Endothelial cell of umbilical vein (primary cell): ENCODE results near the gene RGS2. TPM values are rescaled to one million over a fixed set of nuclear protein-coding genes. Genes with fewer than 3 reads are reported as not detected.

ENCODE experiments used
- BruUV-seq: library from RNA; stranded (reverse); fragments of 400-500 nt; replicated peaks from 2 replicates; lab custom pipeline; 2021; lab: Mats Ljungman, UMichigan
- CTCF ChIA-PET: fragments of 300-600, 350-600 bp; sonication (Branson Sonifier 250); formaldehyde crosslinking; loops from one replicate; lab custom pipeline; 2021; ENCODE audit warnings: antibody characterized with exemption, inconsistent platforms; lab: Charles Lee
- POLR2A ChIA-PET: fragments of 300-600, 350-600 bp; sonication (Branson Sonifier 250); formaldehyde crosslinking; loops from one replicate; lab custom pipeline; 2021; ENCODE audit warnings: antibody characterized with exemption, inconsistent platforms; lab: Charles Lee
- DNase-seq: peaks from one replicate; pipeline ENCODE4 v3.0.0-alpha.2; 2011; ENCODE audit warnings: low read depth, low spot score
- FAIRE-seq: peaks from 2 replicates; lab custom pipeline; 2011; peaks lifted over from hg19 to GRCh38; lab: Jason Lieb, UNC
- H2AFZ ChIP-seq: 2 replicates; pipeline ENCODE4 v1.6.0; 2012; ENCODE audit warnings: low read depth, low read length, control low read depth, inconsistent platforms
- H3K27ac ChIP-seq: 2 replicates; pipeline ENCODE4 v1.5.1; 2011; ENCODE audit warnings: low read depth, mild to moderate bottlenecking, control low read depth, low read length, moderate library complexity; ENCODE audit not compliant: insufficient read depth
- H3K27me3 ChIP-seq, 2 experiments: 2 replicates each; pipeline versions ENCODE4 v1.6.0 to v1.6.1; 2011; ENCODE audit warnings: low read length in 2 of 2, mixed read lengths in 1 of 2; ENCODE audit not compliant: control insufficient read depth in 2 of 2, insufficient read depth in 2 of 2
- H3K36me3 ChIP-seq, 2 experiments: 2 replicates in 1 of 2; 3 replicates in 1 of 2; pipeline ENCODE4 v1.5.1; 2011; ENCODE audit warnings: low read length in 2 of 2, mild to moderate bottlenecking in 1 of 2, moderate library complexity in 1 of 2; ENCODE audit not compliant: control insufficient read depth in 2 of 2, insufficient read depth in 2 of 2; ENCODE audit errors: extremely low read depth in 1 of 2
- H3K4me1 ChIP-seq: 3 replicates; pipeline ENCODE4 v1.5.1; 2011; ENCODE audit warnings: mild to moderate bottlenecking, low read length; ENCODE audit not compliant: control insufficient read depth, insufficient read depth; ENCODE audit errors: extremely low read depth
- H3K4me2 ChIP-seq: 2 replicates; pipeline ENCODE4 v1.6.1; 2011; ENCODE audit warnings: low read length, control low read depth, mixed read lengths; ENCODE audit not compliant: insufficient read depth
- H3K4me3 ChIP-seq, 3 experiments: fragments of 200-600 bp in 1 of 3; sonication (generic), shearing (Covaris generic) in 1 of 3; replicated peaks in 1 of 3; 2 replicates each; pipeline ENCODE4 v1.5.1; 2011 to 2016; ENCODE audit warnings: control low read depth in 3 of 3, low read length in 3 of 3, mild to moderate bottlenecking in 2 of 3, inconsistent platforms in 1 of 3, low read depth in 1 of 3, moderate library complexity in 1 of 3; ENCODE audit not compliant: insufficient read depth in 1 of 3
- H3K79me2 ChIP-seq: 2 replicates; pipeline ENCODE4 v1.6.0; 2012; ENCODE audit warnings: low read length, inconsistent platforms; ENCODE audit not compliant: control insufficient read depth, insufficient read depth
- H3K9ac ChIP-seq: replicated peaks from 2 replicates; pipeline ENCODE3; 2011; ENCODE audit warnings: low read length, control low read depth; ENCODE audit not compliant: insufficient read depth; ENCODE audit errors: extremely low read depth
- H3K9me1 ChIP-seq: replicated peaks from 3 replicates; pipeline ENCODE4 v1.6.0; 2011; ENCODE audit warnings: mild to moderate bottlenecking, low read length; ENCODE audit not compliant: control insufficient read depth, insufficient read depth; ENCODE audit errors: extremely low read depth
- H3K9me3 ChIP-seq: replicated peaks from 2 replicates; pipeline ENCODE4 v1.5.1; 2012; ENCODE audit warnings: low read length, inconsistent platforms; ENCODE audit not compliant: control insufficient read depth, insufficient read depth
- H4K20me1 ChIP-seq: replicated peaks from 2 replicates; pipeline ENCODE3; 2011; ENCODE audit warnings: mild to moderate bottlenecking, low read length; ENCODE audit not compliant: control insufficient read depth, insufficient read depth; ENCODE audit errors: extremely low read depth
- CTCF ChIP-seq, 2 donors: IDR thresholded peaks; 1 replicate in 1 of 2; 2 replicates in 1 of 2; pipeline ENCODE4 v1.5.1; 2011; ENCODE audit warnings: low read length in 2 of 2, mild to moderate bottlenecking in 2 of 2, moderate library complexity in 2 of 2, control low read depth in 1 of 2, inconsistent platforms in 1 of 2, low read depth in 1 of 2; ENCODE audit not compliant: insufficient read depth in 1 of 2; ENCODE audit errors: extremely low read depth in 1 of 2
- EZH2 ChIP-seq: IDR thresholded peaks from 2 replicates; pipeline ENCODE4 v1.6.1; 2012; ENCODE audit warnings: borderline replicate concordance, low read depth, mild to moderate bottlenecking, moderate library complexity, low read length, inconsistent platforms; ENCODE audit not compliant: severe bottlenecking
- FOS ChIP-seq: IDR thresholded peaks from 2 replicates; pipeline ENCODE4 v1.6.1; 2011; ENCODE audit warnings: mild to moderate bottlenecking, low read length, moderate library complexity, borderline replicate concordance; ENCODE audit not compliant: insufficient read depth
- GATA2 ChIP-seq: IDR thresholded peaks from 2 replicates; pipeline ENCODE4 v1.7.0; 2011; ENCODE audit warnings: low read depth, mild to moderate bottlenecking, moderate library complexity, mixed read lengths, low read length; ENCODE audit not compliant: insufficient read length, insufficient read depth
- JUN ChIP-seq: IDR thresholded peaks from 2 replicates; pipeline ENCODE4 v1.6.1; 2011; ENCODE audit warnings: borderline replicate concordance, low read depth; ENCODE audit not compliant: insufficient read length, insufficient read depth
- MAX ChIP-seq: IDR thresholded peaks from 2 replicates; pipeline ENCODE4 v1.6.1; 2011; ENCODE audit not compliant: insufficient read depth, insufficient read length
- MYC ChIP-seq: IDR thresholded peaks from one replicate; pipeline ENCODE4 v1.6.1; 2011; ENCODE audit warnings: mild to moderate bottlenecking, low read depth, low read length
- POLR2A ChIP-seq: IDR thresholded peaks from 2 replicates; pipeline ENCODE4 v1.6.1; 2012; ENCODE audit warnings: low read depth, mild to moderate bottlenecking, control low read depth, low read length
- POLR2AphosphoS5 ChIP-seq: IDR thresholded peaks from 2 replicates; pipeline ENCODE4 v1.6.1; 2012; ENCODE audit warnings: low read depth, mild to moderate bottlenecking, control low read depth, low read length, moderate library complexity; ENCODE audit not compliant: insufficient read depth
- dilution Hi-C: fragments of 300-500 bp; cut with MboI; formaldehyde crosslinking; loops from one replicate; pipeline ENCODE4 v1.15.0; 2019; ENCODE audit warnings: low sequenced_read_pairs; ENCODE audit not compliant: extremely low pct_ligation_motif_present
- intact Hi-C: fragments of 100-400 bp; cut with micrococcal nuclease; formaldehyde crosslinking; loops from one replicate; pipeline ENCODE4 v1.10.0; 2022
- polyA plus RNA-seq, 4 experiments: library from polyadenylated mRNA; depleted of rRNA in 3 of 4; stranded (reverse) in 3 of 4; unstranded in 1 of 4; fragments of >200 nt; gene quantifications; 2 replicates each; pipeline versions ENCODE4 v1.2.1 to v1.2.3, GENCODE V29; 2011 to 2012; ENCODE audit warnings: missing spikeins in 1 of 4
- total RNA-seq: library from RNA; stranded (reverse); gene quantifications from 2 replicates; pipeline ENCODE4 v1.2.3, GENCODE V29; 2021

Gene RGS2
- total and polyA plus RNA-seq, 2 donors (not counting 3 experiments of a cell fraction or from before 2014, with no cell fraction given): 6.1 to 9.1 TPM

GRCh38 chr1:192802406-192802805 lies 6.4 kb upstream of the RGS2 start:
- H3K9me1 ChIP-seq: no peaks in the 10 kb centered on the region
- dilution Hi-C loops: loop anchor here (25.0 kb wide), 2 partner anchors 210 to 315 kb away; no protein-coding TSS in a partner anchor
- CTCF ChIA-PET: interaction anchor here (1.2 to 14.8 kb wide), 5 partner anchors 10 to 328 kb away, joined by 4 to 550 read pairs (median 6); no protein-coding TSS in a partner anchor
- H2AFZ ChIP-seq: no peak overlapping the region
- intact Hi-C loops: no loop called here
- H3K9ac ChIP-seq: no peak overlapping the region
- no peak overlapping the region for H3K4me3 ChIP-seq
- POLR2A ChIA-PET: no interaction called here
- H3K27me3 ChIP-seq: no peaks in the 10 kb centered on the region
- no peaks in the 10 kb centered on the region for H3K79me2 ChIP-seq
- no peaks in the 10 kb centered on the region for H4K20me1 ChIP-seq
- no peaks in the 10 kb centered on the region for H3K9me3 ChIP-seq
- no peak for TF ChIP-seq MAX
- TF ChIP-seq CTCF (IDR thresholded peaks at IDR 0.05; ENCODE audit: extremely low read depth in 1 of 2, insufficient read depth in 1 of 2, low read depth in 1 of 2, low read length in 2 of 2): no peak
- TF ChIP-seq POLR2A: no peak
- no peak for TF ChIP-seq JUN
- no peak for TF ChIP-seq MYC
- TF ChIP-seq EZH2: no peak
- TF ChIP-seq FOS: no peak
- no peak for TF ChIP-seq POLR2AphosphoS5
- TF ChIP-seq GATA2: no peak
- H3K36me3 ChIP-seq: no peaks in the 10 kb centered on the region
- no peak overlapping the region for H3K27ac ChIP-seq
- FAIRE-seq: no peak
- H3K4me2 ChIP-seq: no peak overlapping the region
- no TSS peak for BruUV-seq
- DNase-seq: no peak
- peaks cover 16% of the 10 kb centered on the region for H3K4me1 ChIP-seq
